ENCODE data around the gene PARM1.

The PARM1 gene

DNA sequence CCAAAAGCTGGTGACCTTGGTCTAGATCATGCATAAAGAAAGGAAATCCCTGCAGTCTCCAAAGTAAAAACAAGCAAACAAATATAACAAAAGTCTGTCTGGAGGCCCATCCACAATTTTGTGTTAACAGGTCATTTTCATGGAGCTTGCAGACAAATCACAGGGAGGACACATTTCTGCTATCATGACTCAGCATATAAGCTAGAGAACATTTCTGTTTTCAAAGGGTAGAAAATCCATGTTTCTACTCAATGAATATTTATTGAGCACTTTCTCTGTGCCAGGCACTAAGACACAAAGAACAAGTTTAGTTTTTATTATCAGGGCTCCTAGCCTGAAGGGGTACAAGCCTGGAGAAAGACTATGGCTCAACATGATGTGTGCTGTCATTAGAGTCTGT lies 71.1 kb downstream of the PARM1 start (continued):
- no peak for TF ChIP-seq IKZF3 (tag by site-specific recombination; IDR thresholded peaks at IDR 0.05)
- TF ChIP-seq ZNF426 (tag by site-specific recombination; IDR thresholded peaks at IDR 0.05), result no peak
- TF ChIP-seq ZNF391 (tag by site-specific recombination; IDR thresholded peaks at IDR 0.05; ENCODE audit: borderline replicate concordance, low read depth), result no peak
- TF ChIP-seq, protein P1, sequence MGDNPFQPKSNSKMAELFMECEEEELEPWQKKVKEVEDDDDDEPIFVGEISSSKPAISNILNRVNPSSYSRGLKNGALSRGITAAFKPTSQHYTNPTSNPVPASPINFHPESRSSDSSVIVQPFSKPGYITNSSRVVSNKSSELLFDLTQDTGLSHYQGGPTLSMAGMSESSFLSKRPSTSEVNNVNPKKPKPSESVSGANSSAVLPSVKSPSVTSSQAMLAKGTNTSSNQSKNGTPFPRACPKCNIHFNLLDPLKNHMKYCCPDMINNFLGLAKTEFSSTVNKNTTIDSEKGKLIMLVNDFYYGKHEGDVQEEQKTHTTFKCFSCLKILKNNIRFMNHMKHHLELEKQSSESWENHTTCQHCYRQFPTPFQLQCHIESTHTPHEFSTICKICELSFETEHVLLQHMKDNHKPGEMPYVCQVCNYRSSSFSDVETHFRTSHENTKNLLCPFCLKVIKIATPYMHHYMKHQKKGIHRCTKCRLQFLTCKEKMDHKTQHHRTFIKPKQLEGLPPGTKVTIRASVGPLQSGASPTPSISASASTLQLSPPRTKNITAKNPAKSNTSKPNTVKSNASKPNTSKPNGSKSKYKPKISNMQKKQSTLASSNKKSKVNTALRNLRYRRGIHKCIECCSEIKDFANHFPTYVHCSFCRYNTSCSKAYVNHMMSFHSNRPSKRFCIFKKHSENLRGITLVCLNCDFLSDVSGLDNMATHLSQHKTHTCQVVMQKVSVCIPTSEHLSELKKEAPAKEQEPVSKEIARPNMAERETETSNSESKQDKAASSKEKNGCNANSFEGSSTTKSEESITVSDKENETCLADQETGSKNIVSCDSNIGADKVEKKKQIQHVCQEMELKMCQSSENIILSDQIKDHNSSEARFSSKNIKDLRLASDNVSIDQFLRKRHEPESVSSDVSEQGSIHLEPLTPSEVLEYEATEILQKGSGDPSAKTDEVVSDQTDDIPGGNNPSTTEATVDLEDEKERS (tag by site-specific recombination; IDR thresholded peaks at IDR 0.05), result no peak
- TF ChIP-seq ZNF660 (tag by site-specific recombination; IDR thresholded peaks at IDR 0.05), result no peak

DNA sequence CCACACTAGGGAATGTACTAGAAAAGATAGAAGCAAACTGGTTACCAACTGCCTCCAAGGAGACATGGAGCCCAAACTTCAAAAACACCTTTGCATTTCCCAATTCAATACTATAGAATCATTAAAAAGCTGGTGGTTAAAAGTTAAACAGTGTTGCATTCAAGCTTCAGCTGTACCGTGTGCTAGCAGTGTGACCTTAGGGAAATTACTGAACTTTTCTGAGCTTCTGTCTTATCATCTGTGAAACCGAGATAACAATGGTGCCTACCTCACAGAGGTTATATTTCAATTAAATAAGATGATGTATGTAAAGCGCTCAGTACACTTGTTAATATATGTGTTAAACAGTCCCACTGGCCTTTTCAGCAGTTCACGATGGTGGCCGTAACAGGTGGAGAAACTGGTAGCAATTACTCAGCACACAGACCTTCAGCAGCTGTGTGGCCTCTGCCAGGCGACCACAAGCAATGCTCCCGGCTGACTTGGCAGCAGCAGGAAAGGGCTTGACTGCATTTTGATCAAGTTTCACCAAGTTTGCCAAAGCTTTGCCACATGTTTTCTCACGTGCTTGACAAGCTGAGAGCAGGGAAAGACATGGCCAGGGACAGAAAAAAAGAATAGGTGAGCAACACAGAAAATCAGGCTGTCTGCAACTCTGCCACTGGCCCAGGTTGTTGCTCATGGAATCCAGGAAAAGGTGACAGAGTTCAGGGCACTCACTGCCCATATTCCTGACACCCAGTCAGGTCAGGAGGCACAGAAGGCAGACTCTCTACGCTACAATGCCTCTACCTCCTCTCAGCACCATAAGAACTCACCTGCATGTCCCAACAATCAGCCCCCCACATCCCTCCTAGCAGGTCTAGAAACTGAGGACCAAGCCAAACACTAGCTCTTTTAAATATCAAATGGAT lies 72.1 kb downstream of the PARM1 start:
- POLR2A ChIA-PET, result no interaction called here
- no peaks in the 10 kb centered on the region for H3K36me3 ChIP-seq (ENCODE audit: control insufficient read depth in 2 of 2, insufficient read depth in 1 of 2, low read length in 2 of 2)
- H3K4me1 ChIP-seq (ENCODE audit: control insufficient read depth, insufficient read depth, low read length), result no peaks in the 10 kb centered on the region
- no peaks in the 10 kb centered on the region for H3K9me3 ChIP-seq (ENCODE audit: control insufficient read depth, insufficient read depth, low read depth, low read length)
- no peak overlapping the region for H3K4me3 ChIP-seq (ENCODE audit: low read depth, low read length)
- TF ChIP-seq, protein P2, sequence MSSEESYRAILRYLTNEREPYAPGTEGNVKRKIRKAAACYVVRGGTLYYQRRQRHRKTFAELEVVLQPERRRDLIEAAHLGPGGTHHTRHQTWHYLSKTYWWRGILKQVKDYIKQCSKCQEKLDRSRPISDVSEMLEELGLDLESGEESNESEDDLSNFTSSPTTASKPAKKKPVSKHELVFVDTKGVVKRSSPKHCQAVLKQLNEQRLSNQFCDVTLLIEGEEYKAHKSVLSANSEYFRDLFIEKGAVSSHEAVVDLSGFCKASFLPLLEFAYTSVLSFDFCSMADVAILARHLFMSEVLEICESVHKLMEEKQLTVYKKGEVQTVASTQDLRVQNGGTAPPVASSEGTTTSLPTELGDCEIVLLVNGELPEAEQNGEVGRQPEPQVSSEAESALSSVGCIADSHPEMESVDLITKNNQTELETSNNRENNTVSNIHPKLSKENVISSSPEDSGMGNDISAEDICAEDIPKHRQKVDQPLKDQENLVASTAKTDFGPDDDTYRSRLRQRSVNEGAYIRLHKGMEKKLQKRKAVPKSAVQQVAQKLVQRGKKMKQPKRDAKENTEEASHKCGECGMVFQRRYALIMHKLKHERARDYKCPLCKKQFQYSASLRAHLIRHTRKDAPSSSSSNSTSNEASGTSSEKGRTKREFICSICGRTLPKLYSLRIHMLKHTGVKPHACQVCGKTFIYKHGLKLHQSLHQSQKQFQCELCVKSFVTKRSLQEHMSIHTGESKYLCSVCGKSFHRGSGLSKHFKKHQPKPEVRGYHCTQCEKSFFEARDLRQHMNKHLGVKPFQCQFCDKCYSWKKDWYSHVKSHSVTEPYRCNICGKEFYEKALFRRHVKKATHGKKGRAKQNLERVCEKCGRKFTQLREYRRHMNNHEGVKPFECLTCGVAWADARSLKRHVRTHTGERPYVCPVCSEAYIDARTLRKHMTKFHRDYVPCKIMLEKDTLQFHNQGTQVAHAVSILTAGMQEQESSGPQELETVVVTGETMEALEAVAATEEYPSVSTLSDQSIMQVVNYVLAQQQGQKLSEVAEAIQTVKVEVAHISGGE (tag by site-specific recombination; conservative IDR thresholded peaks at IDR 0.05; ENCODE audit: low read depth), result no peak
- TF ChIP-seq ZNF701 (tag by site-specific recombination; IDR thresholded peaks at IDR 0.05) (no peak), MYNN (tag by site-specific recombination; IDR thresholded peaks at IDR 0.05; ENCODE audit: borderline replicate concordance) (no peak), ZNF670 (tag by site-specific recombination; IDR thresholded peaks at IDR 0.05; ENCODE audit: low read depth) (no peak), ZNF391 (tag by site-specific recombination; IDR thresholded peaks at IDR 0.05; ENCODE audit: borderline replicate concordance, low read depth) (no peak), HOXD13 (CRISPR knock-in tag; IDR thresholded peaks at IDR 0.05; ENCODE audit: borderline replicate concordance) (no peak), PRDM1 (tag by site-specific recombination; IDR thresholded peaks at IDR 0.05) (no peak), SP2 (tag by site-specific recombination; IDR thresholded peaks at IDR 0.05) (no peak), ZFP69B (tag by site-specific recombination; IDR thresholded peaks at IDR 0.05) (no peak), ZNF837 (tag by site-specific recombination; IDR thresholded peaks at IDR 0.05) (no peak), ZNF350 (tag by site-specific recombination; IDR thresholded peaks at IDR 0.05) (no peak), TCF7L2 (IDR thresholded peaks at IDR 0.05; ENCODE audit: borderline replicate concordance, low read depth, low read length) (no peak), ZNF768 (tag by site-specific recombination; IDR thresholded peaks at IDR 0.05) (no peak), ZNF664 (tag by site-specific recombination; IDR thresholded peaks at IDR 0.05) (no peak)
- TF ChIP-seq, protein P3, sequence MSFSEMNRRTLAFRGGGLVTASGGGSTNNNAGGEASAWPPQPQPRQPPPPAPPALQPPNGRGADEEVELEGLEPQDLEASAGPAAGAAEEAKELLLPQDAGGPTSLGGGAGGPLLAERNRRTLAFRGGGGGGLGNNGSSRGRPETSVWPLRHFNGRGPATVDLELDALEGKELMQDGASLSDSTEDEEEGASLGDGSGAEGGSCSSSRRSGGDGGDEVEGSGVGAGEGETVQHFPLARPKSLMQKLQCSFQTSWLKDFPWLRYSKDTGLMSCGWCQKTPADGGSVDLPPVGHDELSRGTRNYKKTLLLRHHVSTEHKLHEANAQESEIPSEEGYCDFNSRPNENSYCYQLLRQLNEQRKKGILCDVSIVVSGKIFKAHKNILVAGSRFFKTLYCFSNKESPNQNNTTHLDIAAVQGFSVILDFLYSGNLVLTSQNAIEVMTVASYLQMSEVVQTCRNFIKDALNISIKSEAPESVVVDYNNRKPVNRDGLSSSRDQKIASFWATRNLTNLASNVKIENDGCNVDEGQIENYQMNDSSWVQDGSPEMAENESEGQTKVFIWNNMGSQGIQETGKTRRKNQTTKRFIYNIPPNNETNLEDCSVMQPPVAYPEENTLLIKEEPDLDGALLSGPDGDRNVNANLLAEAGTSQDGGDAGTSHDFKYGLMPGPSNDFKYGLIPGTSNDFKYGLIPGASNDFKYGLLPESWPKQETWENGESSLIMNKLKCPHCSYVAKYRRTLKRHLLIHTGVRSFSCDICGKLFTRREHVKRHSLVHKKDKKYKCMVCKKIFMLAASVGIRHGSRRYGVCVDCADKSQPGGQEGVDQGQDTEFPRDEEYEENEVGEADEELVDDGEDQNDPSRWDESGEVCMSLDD (tag by site-specific recombination; IDR thresholded peaks at IDR 0.05), result no peak
- TF ChIP-seq, protein P4, sequence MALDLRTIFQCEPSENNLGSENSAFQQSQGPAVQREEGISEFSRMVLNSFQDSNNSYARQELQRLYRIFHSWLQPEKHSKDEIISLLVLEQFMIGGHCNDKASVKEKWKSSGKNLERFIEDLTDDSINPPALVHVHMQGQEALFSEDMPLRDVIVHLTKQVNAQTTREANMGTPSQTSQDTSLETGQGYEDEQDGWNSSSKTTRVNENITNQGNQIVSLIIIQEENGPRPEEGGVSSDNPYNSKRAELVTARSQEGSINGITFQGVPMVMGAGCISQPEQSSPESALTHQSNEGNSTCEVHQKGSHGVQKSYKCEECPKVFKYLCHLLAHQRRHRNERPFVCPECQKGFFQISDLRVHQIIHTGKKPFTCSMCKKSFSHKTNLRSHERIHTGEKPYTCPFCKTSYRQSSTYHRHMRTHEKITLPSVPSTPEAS (tag by site-specific recombination; IDR thresholded peaks at IDR 0.05), result no peak
- TF ChIP-seq, protein P5, sequence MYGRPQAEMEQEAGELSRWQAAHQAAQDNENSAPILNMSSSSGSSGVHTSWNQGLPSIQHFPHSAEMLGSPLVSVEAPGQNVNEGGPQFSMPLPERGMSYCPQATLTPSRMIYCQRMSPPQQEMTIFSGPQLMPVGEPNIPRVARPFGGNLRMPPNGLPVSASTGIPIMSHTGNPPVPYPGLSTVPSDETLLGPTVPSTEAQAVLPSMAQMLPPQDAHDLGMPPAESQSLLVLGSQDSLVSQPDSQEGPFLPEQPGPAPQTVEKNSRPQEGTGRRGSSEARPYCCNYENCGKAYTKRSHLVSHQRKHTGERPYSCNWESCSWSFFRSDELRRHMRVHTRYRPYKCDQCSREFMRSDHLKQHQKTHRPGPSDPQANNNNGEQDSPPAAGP (tag by site-specific recombination; IDR thresholded peaks at IDR 0.05), result no peak
- H3K27ac ChIP-seq (ENCODE audit: extremely low read depth, low read depth, low read length), result no peak overlapping the region
- CTCF ChIA-PET, result no interaction called here
